Glutamatergic neuron (in vitro differentiated cells): ENCODE results near the gene PMP22. TPM values are rescaled to one million over a fixed set of nuclear protein-coding genes. Genes with fewer than 3 reads are reported as not detected.

Source experiments
- DNase-seq: peaks from one replicate; pipeline ENCODE4 v3.0.0; 2022
- H3K27ac Mint-ChIP-seq: one replicate; pipeline ENCODE4 v1.8.0; 2020; ENCODE audit warnings: mild to moderate bottlenecking, mixed read lengths, inconsistent platforms; ENCODE audit not compliant: unreplicated experiment
- H3K27me3 Mint-ChIP-seq: one replicate; pipeline ENCODE4 v1.8.0; 2020; ENCODE audit warnings: mild to moderate bottlenecking, moderate library complexity, mixed read lengths, inconsistent platforms; ENCODE audit not compliant: unreplicated experiment
- H3K36me3 Mint-ChIP-seq: one replicate; pipeline ENCODE4 v1.8.0; 2020; ENCODE audit warnings: mild to moderate bottlenecking, mixed read lengths, inconsistent platforms; ENCODE audit not compliant: unreplicated experiment
- H3K4me1 Mint-ChIP-seq: one replicate; pipeline ENCODE4 v1.8.0; 2020; ENCODE audit warnings: mild to moderate bottlenecking, low read depth, mixed read lengths, inconsistent platforms; ENCODE audit not compliant: unreplicated experiment
- H3K4me3 Mint-ChIP-seq: one replicate; pipeline ENCODE4 v1.8.0; 2020; ENCODE audit warnings: mild to moderate bottlenecking, mixed read lengths, inconsistent platforms; ENCODE audit not compliant: unreplicated experiment
- H3K9me3 Mint-ChIP-seq: one replicate; pipeline ENCODE4 v1.8.0; 2020; ENCODE audit warnings: mild to moderate bottlenecking, moderate library complexity, mixed read lengths, inconsistent platforms; ENCODE audit not compliant: unreplicated experiment
- total RNA-seq: library from RNA; stranded (reverse); fragmentation: NEBNext Ultra II Directional; extraction: Animal tissue kit (Norgen Biotek cat#: 25700); gene quantifications from one replicate; pipeline ENCODE4 v1.2.1, GENCODE V29; 2021; ENCODE audit not compliant: unreplicated experiment
- TF ChIP-seq, protein P1 (sequence below): fragments of 200-600 bp; sonication (generic); IDR thresholded peaks from one replicate; pipeline ENCODE4 v1.5.0; 2021; ENCODE audit not compliant: partially characterized antibody, unreplicated experiment

The PMP22 gene
- total RNA-seq, 1 donor from 2014 or later, result 0.56 TPM

DNA sequence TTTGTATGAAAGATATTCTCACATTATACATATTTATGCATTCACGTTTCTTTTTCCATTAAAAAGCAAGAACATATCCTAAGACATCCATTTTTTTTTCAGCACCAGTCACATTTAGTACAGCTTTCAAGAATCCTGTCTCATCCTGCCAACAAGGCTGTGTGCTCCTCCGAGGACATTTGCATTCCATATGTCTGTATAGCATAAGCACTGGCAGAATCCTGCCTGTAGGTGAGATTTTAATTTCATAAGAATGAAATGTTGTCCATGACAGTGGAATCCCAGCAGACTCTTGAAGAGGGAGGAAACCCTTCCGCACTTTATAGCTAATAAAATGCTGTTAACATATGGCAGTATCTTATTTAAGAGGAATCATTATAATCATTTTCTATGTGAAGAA is 2.9 kb upstream of the PMP22 start:
- H3K9me3 Mint-ChIP-seq, result no peaks in the 10 kb centered on the region
- DNase-seq, result no peak
- H3K27me3 Mint-ChIP-seq, result peaks cover 3% of the 10 kb centered on the region
- no peaks in the 10 kb centered on the region for H3K4me1 Mint-ChIP-seq
- H3K4me3 Mint-ChIP-seq, result no peak overlapping the region
- no peaks in the 10 kb centered on the region for H3K36me3 Mint-ChIP-seq
- H3K27ac Mint-ChIP-seq, result no peak overlapping the region
- TF ChIP-seq, protein P1, sequence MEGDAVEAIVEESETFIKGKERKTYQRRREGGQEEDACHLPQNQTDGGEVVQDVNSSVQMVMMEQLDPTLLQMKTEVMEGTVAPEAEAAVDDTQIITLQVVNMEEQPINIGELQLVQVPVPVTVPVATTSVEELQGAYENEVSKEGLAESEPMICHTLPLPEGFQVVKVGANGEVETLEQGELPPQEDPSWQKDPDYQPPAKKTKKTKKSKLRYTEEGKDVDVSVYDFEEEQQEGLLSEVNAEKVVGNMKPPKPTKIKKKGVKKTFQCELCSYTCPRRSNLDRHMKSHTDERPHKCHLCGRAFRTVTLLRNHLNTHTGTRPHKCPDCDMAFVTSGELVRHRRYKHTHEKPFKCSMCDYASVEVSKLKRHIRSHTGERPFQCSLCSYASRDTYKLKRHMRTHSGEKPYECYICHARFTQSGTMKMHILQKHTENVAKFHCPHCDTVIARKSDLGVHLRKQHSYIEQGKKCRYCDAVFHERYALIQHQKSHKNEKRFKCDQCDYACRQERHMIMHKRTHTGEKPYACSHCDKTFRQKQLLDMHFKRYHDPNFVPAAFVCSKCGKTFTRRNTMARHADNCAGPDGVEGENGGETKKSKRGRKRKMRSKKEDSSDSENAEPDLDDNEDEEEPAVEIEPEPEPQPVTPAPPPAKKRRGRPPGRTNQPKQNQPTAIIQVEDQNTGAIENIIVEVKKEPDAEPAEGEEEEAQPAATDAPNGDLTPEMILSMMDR, result no peak

DNA sequence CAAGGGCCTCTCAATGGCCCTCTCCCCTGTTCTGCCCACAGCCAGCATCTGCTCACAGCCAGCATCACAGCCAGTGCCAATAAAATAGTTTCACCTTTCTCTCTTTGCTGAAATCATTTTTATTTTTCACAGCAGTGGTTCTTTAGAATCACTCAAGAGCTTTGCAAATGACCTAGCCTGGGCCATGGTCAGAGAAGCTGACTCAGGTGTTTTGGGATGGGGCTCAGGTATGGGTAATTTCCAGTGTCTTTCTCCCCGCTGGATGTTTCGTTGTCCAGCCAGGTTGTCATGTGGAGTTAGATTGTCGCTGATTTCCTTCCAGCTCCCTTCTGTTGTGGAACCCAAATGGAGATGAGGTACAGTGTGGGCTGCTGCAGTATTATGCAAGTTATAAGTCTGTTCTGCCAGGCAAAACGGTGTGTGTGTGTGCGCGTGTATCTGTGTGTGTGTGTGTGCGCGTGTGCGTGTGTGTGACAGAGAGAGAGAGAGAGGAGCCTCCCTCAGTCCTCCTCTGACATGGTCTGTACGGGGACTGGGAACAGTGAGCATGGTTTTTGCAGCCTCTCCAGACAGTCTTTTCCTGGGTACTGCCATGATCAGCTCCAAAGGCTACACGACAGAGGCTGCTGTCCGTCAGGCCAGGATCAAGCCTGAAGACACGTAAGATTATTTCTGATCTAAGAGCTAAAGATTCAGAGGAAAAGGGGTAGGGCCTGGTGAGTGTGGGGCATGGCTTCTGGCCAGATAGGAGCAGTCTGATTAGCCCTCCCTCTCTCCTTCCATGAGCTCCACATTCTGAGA is 1.4 kb upstream of the PMP22 start:
- peaks cover 6% of the 10 kb centered on the region for H3K27me3 Mint-ChIP-seq
- no peak overlapping the region for H3K4me3 Mint-ChIP-seq
- TF ChIP-seq, protein P1, result no peak
- no peak for DNase-seq
- H3K9me3 Mint-ChIP-seq, result no peaks in the 10 kb centered on the region
- no peaks in the 10 kb centered on the region for H3K36me3 Mint-ChIP-seq
- H3K4me1 Mint-ChIP-seq, result no peaks in the 10 kb centered on the region
- no peak overlapping the region for H3K27ac Mint-ChIP-seq

DNA sequence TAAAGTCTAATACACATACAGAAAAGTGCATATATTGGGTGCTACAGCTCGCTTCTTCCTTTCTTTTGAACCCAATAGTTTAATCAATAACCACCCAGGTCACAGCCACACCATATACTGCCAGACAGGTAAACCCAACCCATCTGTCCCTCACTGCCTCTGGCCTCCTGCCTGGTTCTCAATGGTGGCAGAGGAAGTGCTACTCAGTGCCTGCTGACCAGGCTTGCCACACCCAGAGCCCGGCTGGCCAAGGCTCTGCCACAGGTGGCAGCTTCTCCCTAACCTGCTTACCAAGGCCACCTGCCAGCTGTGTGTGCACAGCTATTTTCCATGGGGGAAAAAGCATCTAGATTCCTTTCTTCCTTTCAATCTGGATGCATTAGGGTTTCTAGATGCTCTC is 584 bp downstream of the PMP22 start:
- DNase-seq, result no peak
- H3K4me1 Mint-ChIP-seq, result no peaks in the 10 kb centered on the region
- H3K27me3 Mint-ChIP-seq, result peaks cover 10% of the 10 kb centered on the region
- no peak overlapping the region for H3K27ac Mint-ChIP-seq
- peaks cover 3% of the 10 kb centered on the region for H3K9me3 Mint-ChIP-seq
- no peaks in the 10 kb centered on the region for H3K36me3 Mint-ChIP-seq
- TF ChIP-seq, protein P1, result no peak
- H3K4me3 Mint-ChIP-seq, result no peak overlapping the region

DNA sequence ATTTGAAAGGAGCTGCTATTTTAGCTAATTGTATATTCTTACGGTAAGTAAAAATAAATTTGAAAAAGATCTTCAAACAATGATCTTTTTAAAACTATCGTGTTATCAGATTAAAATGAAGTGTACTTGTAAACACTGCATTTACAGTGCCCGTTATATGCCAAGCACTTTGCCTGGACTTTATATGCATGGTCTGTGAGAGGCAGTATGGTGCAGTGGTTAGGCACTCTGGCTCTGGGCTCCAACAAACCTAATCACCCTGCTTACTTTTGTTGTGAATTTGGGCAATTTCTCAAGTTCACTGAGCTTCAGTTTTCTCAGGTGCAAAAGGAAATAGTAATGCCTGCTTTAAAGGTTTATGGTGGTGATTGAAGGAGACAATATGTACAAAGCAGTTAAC is 1.4 kb downstream of the PMP22 start:
- TF ChIP-seq, protein P1, result no peak
- peaks cover 3% of the 10 kb centered on the region for H3K9me3 Mint-ChIP-seq
- no peaks in the 10 kb centered on the region for H3K4me1 Mint-ChIP-seq
- no peak overlapping the region for H3K27ac Mint-ChIP-seq
- H3K27me3 Mint-ChIP-seq, result peaks cover 10% of the 10 kb centered on the region
- H3K36me3 Mint-ChIP-seq, result no peaks in the 10 kb centered on the region
- no peak for DNase-seq
- no peak overlapping the region for H3K4me3 Mint-ChIP-seq

DNA sequence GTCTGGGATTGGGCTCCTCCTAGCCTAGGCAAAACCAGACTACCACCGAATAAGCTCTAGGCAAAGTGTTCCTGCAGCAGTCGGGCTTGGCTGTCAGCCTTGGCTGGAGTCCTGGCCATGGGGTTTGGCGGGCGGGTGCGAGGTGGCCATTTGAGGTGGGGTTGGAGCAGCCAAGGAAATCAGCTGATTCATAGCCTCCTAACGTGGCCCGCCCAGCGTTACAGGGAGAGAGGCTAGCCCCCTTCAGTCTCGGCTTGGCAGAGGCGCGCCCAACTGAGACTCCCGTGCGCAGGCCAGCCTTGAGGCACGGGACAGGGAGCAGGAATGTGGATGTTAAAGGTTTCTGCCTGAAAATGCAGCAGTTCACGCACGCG is 1.9 kb downstream of the PMP22 start:
- no peak for DNase-seq
- TF ChIP-seq, protein P1, result no peak
- H3K27me3 Mint-ChIP-seq, result peaks cover 10% of the 10 kb centered on the region
- H3K36me3 Mint-ChIP-seq, result no peaks in the 10 kb centered on the region
- peaks cover 3% of the 10 kb centered on the region for H3K9me3 Mint-ChIP-seq
- H3K4me1 Mint-ChIP-seq, result no peaks in the 10 kb centered on the region
- no peak overlapping the region for H3K27ac Mint-ChIP-seq
- peak overlapping the region; percentile 94 for H3K4me3 Mint-ChIP-seq
